Keratinocyte (primary cell): ENCODE results near the gene BARD1. TPM values are rescaled to one million over a fixed set of nuclear protein-coding genes. Genes with fewer than 3 reads are reported as not detected.

Experiments used
- DNase-seq: peaks from one replicate; pipeline ENCODE4 v3.0.0-alpha.2; 2011; ENCODE audit warnings: low read depth, missing footprints, low spot score
- FAIRE-seq: peaks from 2 replicates; lab custom pipeline; 2011; peaks lifted over from hg19 to GRCh38; lab: Jason Lieb, UNC
- H2AFZ ChIP-seq: 2 replicates; pipeline ENCODE4 v1.6.0; 2012; ENCODE audit warnings: low read length, control low read depth, inconsistent platforms; ENCODE audit not compliant: control insufficient read depth
- H3K27ac ChIP-seq: 2 replicates; pipeline ENCODE4 v1.5.1; 2011; ENCODE audit warnings: low read length; ENCODE audit not compliant: control insufficient read depth, insufficient read depth
- H3K27me3 ChIP-seq: 3 replicates; pipeline ENCODE4 v1.6.0; 2011; ENCODE audit warnings: low read length; ENCODE audit not compliant: control insufficient read depth, insufficient read depth; ENCODE audit errors: extremely low read depth
- H3K36me3 ChIP-seq, 2 experiments: 2 replicates in 1 of 2; 3 replicates in 1 of 2; pipeline ENCODE4 v1.5.1; 2011; ENCODE audit warnings: low read length in 2 of 2, mild to moderate bottlenecking in 1 of 2; ENCODE audit not compliant: control insufficient read depth in 2 of 2, insufficient read depth in 2 of 2; ENCODE audit errors: extremely low read depth in 1 of 2
- H3K4me1 ChIP-seq: 3 replicates; pipeline ENCODE4 v1.5.1; 2011; ENCODE audit warnings: low read length; ENCODE audit not compliant: control insufficient read depth, insufficient read depth; ENCODE audit errors: extremely low read depth
- H3K4me2 ChIP-seq: 3 replicates; pipeline ENCODE4 v1.6.0; 2011; ENCODE audit warnings: low read depth, low read length; ENCODE audit not compliant: control insufficient read depth, insufficient read depth; ENCODE audit errors: extremely low read depth
- H3K4me3 ChIP-seq, 3 experiments: fragments of 200-600 bp in 1 of 3; sonication (generic) in 1 of 3; 2 replicates in 2 of 3; 3 replicates in 1 of 3; pipeline ENCODE4 v1.5.1; 2011 to 2016; ENCODE audit warnings: low read length in 3 of 3, mild to moderate bottlenecking in 3 of 3, control low read depth in 2 of 3, inconsistent platforms in 1 of 3, low read depth in 1 of 3, mixed read lengths in 1 of 3, mixed run types in 1 of 3, moderate library complexity in 1 of 3; ENCODE audit not compliant: control insufficient read depth in 2 of 3, insufficient read depth in 2 of 3; ENCODE audit errors: extremely low read depth in 1 of 3
- H3K79me2 ChIP-seq: 2 replicates; pipeline ENCODE4 v1.6.0; 2012; ENCODE audit warnings: low read length; ENCODE audit not compliant: control insufficient read depth, insufficient read depth
- H3K9ac ChIP-seq: 3 replicates; pipeline ENCODE4 v1.6.0; 2011; ENCODE audit warnings: low read length; ENCODE audit not compliant: control insufficient read depth, insufficient read depth; ENCODE audit errors: extremely low read depth
- H3K9me1 ChIP-seq: 3 replicates; pipeline ENCODE4 v1.6.0; 2011; ENCODE audit warnings: low read length; ENCODE audit not compliant: control insufficient read depth, insufficient read depth; ENCODE audit errors: extremely low read depth
- H3K9me3 ChIP-seq: 2 replicates; pipeline ENCODE4 v1.5.1; 2012; ENCODE audit warnings: low read depth, low read length; ENCODE audit not compliant: control insufficient read depth
- H4K20me1 ChIP-seq: 3 replicates; pipeline ENCODE4 v1.6.0; 2011; ENCODE audit warnings: low read length; ENCODE audit not compliant: control insufficient read depth, insufficient read depth; ENCODE audit errors: extremely low read depth
- CTCF ChIP-seq, 3 experiments: IDR thresholded peaks in 1 of 3; conservative IDR thresholded peaks in 1 of 3; optimal IDR thresholded peaks in 1 of 3; 2 replicates in 2 of 3; 3 replicates in 1 of 3; pipeline versions ENCODE3 to v1.5.1; 2011; ENCODE audit warnings: low read length in 3 of 3, mild to moderate bottlenecking in 3 of 3, moderate library complexity in 2 of 3, control low read depth in 1 of 3, inconsistent platforms in 1 of 3; ENCODE audit not compliant: insufficient read depth in 2 of 3; ENCODE audit errors: extremely low read depth in 1 of 3
- EZH2 ChIP-seq: IDR thresholded peaks from one replicate; pipeline ENCODE4 v1.6.1; 2012; ENCODE audit warnings: inconsistent platforms, mild to moderate bottlenecking, low read length, moderate library complexity
- dilution Hi-C: fragments of 300-500 bp; cut with MboI; formaldehyde crosslinking; loops from one replicate; pipeline ENCODE4 v1.7.0; 2020; ENCODE audit warnings: low sequenced_read_pairs; ENCODE audit not compliant: extremely low pct_ligation_motif_present
- polyA plus RNA-seq, 5 experiments: library from polyadenylated mRNA; depleted of rRNA in 3 of 5; stranded (reverse) in 3 of 5; stranded (forward) in 1 of 5; unstranded in 1 of 5; fragments of >200 nt; gene quantifications; 1 replicate in 1 of 5; 2 replicates in 3 of 5; 3 replicates in 1 of 5; pipeline versions ENCODE4 v1.2.1 to v1.2.3, GENCODE V29; 2011 to 2012; ENCODE audit warnings: missing spikeins in 2 of 5, low read depth in 1 of 5, low replicate concordance in 1 of 5

BARD1 gene
- polyA plus RNA-seq, 1 donor (not counting 4 experiments of a cell fraction or from before 2014, with no cell fraction given): 4.6 TPM

GRCh38 chr2:214836568-214836967 lies 27.1 kb upstream of the BARD1 start:
- no peaks in the 10 kb centered on the region for H3K27me3 ChIP-seq
- H2AFZ ChIP-seq: no peak overlapping the region
- no peak overlapping the region for H3K9ac ChIP-seq
- H3K79me2 ChIP-seq: no peaks in the 10 kb centered on the region
- H3K27ac ChIP-seq: no peak overlapping the region
- H3K4me3 ChIP-seq: no peak overlapping the region
- no peaks in the 10 kb centered on the region for H3K9me3 ChIP-seq
- no peaks in the 10 kb centered on the region for H4K20me1 ChIP-seq
- H3K9me1 ChIP-seq: no peaks in the 10 kb centered on the region
- DNase-seq: no peak
- no peak for TF ChIP-seq CTCF (optimal IDR thresholded peaks at IDR 0.05 in 1 of 3, IDR thresholded peaks at IDR 0.05 in 1 of 3, conservative IDR thresholded peaks at IDR 0.05 in 1 of 3; ENCODE audit: extremely low read depth in 1 of 3, insufficient read depth in 2 of 3, low read length in 3 of 3)
- TF ChIP-seq EZH2: no peak
- no peaks in the 10 kb centered on the region for H3K4me1 ChIP-seq
- H3K4me2 ChIP-seq: no peak overlapping the region
- dilution Hi-C loops: no loop called here
- no peaks in the 10 kb centered on the region for H3K36me3 ChIP-seq
- no peak for FAIRE-seq

GRCh38 chr2:214830794-214831346 lies 21.4 kb upstream of the BARD1 start:
- Histone ChIP-seq H3K27me3 (no peaks in the 10 kb centered on the region), H3K4me2 (no peak overlapping the region), H3K79me2 (no peaks in the 10 kb centered on the region), H3K9me3 (no peaks in the 10 kb centered on the region), H3K4me1 (no peaks in the 10 kb centered on the region), H3K36me3 (no peaks in the 10 kb centered on the region), H4K20me1 (no peaks in the 10 kb centered on the region), H3K9ac (no peak overlapping the region), H3K27ac (no peak overlapping the region), H3K9me1 (no peaks in the 10 kb centered on the region), H3K4me3 (no peak overlapping the region), H2AFZ (no peak overlapping the region)
- FAIRE-seq (no peak), DNase-seq (no peak)
- no peak for TF ChIP-seq EZH2
- peak; percentile 32 to 60 (median 51) for TF ChIP-seq CTCF (optimal IDR thresholded peaks at IDR 0.05 in 1 of 3, IDR thresholded peaks at IDR 0.05 in 1 of 3, conservative IDR thresholded peaks at IDR 0.05 in 1 of 3; ENCODE audit: extremely low read depth in 1 of 3, insufficient read depth in 2 of 3, low read length in 3 of 3)
- dilution Hi-C loops: no loop called here
